HG02884 (cell line): Measurements from ENCODE around the gene ARHGEF7.

ENCODE experiments used
- ATAC-seq: cut with Tn5 transposase; IDR thresholded peaks from one replicate; pipeline ENCODE4 v1.9.1; 2021; ENCODE audit warnings: mild to moderate bottlenecking, moderate library complexity; ENCODE audit not compliant: unreplicated experiment

Gene ARHGEF7

DNA sequence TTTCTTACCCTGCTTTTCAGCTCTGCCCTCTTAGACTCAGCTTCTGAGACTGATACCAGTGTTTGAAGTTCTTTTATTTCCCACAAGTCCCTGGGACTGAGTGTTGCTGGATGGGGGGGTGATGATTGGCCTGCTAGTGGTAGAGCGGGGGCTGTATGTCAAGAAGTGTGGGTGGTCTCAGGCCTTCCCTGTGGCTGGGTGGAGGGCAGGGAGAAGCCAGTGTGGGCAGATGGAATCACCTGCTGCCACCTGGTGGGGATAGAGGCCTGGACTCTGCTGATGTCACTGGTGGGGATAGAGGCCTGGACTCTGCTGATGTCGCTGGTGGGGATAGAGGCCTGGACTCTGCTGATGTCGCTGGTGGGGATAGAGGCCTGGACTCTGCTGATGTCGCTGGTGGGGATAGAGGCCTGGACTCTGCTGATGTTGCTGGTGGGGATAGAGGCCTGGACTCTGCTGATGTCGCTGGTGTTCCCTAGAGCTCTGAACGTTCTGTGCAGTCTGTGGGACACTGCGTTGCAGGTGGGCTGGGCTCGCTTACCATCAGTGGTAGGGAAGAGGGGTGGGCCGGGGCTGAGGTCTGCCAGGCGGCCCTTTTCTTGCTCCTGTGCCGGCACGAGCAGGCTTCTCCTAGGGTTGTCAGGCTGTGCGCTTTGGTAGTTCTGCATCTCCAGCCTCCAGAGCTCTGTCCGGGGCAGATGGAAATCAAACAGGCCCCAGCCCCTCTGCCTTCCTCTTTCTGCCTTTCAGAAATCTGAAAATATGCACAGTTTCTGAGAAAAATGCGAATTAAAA lies 101.3 kb downstream of the ARHGEF7 start:
- ATAC-seq, result no peak

DNA sequence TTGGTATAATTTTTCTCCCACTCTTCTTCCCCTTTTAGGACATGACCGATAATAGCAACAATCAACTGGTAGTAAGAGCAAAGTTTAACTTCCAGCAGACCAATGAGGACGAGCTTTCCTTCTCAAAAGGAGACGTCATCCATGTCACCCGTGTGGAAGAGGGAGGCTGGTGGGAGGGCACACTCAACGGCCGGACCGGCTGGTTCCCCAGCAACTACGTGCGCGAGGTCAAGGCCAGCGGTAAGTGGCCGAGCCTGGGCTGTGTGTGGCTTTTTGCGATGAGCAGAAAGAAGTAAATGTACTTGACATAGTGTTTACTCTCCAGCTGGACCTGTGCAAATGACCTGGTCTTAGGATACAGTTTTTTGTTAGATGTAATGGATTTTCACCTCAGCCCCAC lies 102.5 kb downstream of the ARHGEF7 start:
- no peak for ATAC-seq

DNA sequence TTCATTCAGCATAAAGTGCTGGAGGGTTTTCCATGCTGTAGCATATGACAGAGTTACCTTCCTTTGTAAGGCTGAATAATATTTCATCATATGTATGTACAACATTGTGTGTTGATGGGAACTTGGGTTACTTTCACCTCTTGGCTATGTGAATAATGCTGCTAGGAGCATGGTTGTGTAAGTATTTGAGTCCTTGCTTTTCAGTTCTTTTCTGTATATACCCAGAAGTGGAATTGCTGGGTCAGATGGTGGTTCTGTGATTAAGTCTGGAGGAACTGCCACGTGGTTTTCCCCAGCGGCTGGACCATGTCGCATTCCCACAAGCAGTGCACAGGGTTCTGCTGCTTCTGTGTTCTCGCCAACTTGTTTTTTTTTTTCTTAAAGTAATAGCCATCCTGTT lies 104.2 kb downstream of the ARHGEF7 start:
- ATAC-seq, result no peak

DNA sequence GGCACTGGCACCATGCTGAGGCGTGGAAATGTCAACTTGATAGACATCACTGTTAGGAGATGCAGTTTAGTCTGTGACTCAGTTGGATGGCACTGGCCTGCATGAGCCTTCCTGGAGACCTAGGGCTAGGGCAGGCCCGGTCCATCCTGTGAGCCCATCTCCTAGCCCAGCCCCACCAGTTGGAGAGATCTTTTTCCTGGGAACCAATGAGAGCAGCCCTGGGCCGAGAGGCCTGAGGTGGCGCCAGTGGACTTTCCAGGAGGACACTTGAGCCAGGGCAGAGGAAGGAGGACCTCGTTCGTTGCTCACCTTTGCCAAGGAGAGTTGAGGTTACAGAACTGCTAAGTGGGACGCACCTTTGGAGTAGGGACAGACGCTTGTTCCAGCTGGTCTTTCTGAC lies 104.8 kb downstream of the ARHGEF7 start:
- ATAC-seq, result no peak

DNA sequence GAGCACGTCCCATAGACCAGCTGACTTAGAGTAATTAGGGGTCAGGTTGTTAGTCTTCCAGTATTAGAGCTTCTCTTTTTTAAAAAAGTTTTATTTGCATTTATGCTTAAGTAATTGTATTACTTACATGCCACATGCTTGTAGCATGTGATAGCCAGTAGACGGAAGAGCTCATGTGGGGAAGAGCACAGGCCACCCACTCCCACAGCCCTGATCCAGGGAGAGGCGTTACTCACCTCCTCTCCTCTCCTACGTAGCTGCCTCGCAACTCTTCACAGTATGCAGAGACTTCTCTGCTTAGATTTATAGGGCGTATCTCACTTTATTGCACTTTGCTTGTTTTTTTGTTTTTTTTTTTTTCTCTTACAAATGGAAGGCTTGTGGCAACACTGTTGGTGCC lies 110.1 kb downstream of the ARHGEF7 start:
- ATAC-seq, result no peak

DNA sequence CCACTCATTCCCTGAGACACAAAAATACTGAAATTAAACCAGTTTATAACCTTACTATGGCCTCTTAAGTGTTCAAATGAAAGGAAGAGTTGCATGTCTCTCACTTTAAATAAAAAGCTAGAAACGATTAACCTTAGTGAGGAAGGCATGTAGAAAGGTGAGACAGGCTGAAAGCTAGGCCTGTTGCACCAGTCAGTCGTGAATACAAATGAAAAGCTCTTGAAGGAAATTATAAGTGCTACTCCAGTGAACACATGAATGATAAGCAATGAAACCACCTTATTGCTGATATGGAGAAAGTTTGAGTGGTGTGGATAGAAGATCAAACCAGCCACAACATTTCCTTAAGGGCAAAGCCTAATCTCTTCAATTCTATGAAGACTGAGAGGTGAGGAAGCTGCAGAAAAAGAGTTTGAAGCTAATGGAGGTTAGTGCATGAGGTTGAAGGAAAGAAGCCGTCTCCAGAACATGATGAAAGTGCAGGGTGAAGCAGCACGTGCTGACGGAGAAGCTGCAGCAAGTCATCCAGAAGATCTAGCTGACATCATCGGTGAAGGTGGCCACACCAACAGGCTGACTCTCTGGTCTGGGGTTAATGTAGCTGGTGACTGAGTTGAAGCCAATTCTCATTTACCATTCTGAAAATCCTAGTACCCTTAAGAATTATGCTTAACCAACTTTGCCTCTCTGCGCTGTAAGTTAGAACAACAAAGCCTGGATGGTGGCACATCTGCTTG lies 110.9 kb downstream of the ARHGEF7 start:
- no peak for ATAC-seq

- ATAC-seq, result no peak
These were observed 112.3 kb downstream of the ARHGEF7 start for GRCh38 chr13:111227405-111227804.

GRCh38 chr13:111228262-111229144 lies 113.4 kb downstream of the ARHGEF7 start:
- no peak for ATAC-seq

DNA sequence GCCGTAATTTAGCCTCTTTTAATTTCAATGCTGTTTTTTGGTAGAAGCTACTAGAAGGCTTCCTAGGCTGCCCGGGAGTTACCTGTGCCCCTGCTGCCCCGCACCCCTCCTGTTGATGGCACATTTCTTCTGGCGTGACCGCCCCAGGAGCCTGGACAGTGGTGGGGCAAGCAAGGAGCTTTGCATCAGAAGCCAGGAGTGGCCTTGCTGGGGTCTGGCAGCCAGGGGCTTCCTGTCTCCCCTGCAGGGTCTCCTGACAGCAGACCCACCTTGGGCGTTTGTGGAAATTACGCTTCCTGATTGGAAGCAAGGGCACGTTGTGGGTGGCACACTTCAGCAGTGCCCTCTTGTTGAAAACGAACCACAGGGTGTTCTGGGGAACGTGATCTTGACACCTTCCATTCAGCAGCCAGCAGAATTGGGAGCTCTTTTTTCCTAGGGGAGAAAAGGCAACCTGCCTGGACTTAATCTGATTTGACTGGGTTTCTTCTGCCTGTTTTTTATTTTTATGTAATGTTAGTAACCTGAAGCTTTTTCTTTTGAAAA lies 115.3 kb downstream of the ARHGEF7 start:
- no peak for ATAC-seq

DNA sequence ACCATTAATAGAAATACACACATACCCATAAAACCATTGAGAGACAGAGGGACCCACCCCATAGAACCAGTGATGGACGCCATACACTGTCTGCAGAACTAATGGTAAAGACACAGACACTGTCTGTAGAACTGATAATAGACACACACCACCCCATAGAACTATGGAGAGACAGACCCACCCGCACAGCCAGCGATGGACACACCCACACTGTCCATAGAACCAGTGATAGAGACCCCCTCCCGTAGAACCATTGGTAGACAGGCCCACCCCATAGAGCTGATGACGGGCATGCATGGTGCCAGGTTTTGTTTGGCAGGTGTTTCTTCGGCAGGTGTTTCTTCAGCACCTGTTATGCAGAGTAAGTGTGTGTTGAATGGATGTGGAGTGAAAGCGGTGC lies 117.1 kb downstream of the ARHGEF7 start:
- ATAC-seq, result no peak

DNA sequence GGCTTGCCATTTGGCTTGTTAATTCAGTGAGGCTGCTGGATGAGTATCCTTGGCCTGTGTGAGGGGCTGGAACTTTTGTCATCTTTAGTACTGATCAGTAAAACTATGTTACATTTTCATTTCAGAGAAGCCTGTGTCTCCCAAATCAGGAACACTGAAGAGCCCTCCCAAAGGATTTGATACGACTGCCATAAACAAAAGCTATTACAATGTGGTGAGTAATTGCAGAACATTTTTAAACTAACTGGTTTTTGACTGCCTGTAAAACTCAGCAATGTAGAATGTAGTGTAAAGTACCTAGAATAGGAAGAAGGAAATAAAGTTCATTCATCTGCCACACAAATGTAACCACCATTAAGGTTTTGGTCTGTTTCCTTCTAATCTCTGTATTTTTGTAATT lies 118.0 kb downstream of the ARHGEF7 start:
- ATAC-seq, result no peak

DNA sequence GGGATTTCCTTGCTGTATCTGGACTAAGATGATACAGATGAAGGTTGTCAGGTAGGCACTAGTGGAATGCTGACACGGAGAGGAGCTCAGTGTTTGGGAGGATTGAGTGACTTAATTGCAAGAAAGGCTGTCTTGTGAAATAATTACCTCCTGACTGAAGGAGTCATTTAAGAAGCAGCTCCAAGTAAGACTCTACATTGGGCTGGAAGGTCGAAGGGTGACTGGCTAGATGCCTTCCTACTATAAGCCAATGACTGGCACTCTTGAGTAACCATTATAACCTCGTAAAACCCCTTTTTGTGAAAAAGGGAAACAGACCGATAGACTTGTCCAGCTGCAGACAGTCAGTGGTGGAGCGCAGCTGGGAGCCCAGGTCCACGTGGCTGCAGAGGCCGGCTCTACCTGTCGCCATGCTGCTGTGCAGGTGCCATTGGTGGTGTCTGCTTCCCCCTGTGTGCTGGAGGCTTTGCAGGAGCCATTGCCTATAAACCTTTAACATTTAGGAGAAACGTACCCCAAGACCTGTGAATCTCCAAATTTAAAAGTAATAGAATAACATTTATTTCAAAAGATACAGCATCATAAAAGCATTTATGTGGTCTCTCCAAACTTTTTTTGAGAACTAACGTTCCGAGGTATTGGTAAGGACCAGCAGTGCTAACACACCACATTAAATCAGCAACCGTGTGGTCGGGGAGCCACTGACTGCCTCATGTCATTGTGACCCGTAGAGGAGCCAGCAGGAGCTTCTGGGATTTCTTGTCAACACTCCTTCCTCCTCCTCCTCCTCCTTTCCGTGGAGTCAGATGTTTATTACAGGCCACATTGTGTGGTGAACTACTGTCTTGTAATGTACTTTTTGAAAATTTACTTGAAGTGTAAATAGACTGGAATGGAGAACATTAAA lies 124.9 kb downstream of the ARHGEF7 start:
- no peak for ATAC-seq

DNA sequence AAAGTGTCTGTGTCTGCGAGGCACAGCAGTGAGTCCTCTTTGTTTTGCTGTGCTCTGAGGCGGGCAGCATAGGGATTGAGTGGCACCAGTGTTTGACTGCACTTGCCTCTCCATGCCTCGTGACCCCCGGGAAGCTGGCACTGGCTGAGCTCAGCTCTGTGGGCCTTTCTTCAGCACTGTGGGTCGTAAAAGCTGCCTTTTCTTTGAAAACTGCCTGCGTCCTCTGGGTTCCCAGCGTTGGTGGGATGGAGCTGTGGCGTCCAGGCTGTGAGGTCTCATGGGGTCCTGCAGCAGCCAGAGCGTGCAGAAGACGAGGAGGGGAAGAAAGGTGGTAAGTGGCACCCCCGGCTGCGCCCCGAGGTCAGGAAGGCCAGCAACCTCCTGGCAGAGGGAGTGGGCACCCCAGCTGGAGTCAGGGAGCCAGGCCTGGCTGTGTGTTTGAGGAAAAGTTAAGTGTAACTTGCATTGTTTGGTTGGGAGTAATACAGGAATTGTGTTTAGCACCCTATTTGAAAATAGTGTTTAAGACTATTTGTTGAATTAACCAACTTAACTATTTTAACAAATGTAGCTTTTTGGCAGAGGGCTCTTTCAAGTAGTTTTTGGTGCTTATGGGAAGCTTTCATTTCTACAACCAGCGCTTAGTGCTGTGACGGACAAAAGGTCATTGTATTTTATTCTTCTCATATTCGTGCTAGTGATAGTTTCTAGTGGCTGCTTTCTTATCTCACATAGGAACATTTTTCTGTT lies 126.1 kb downstream of the ARHGEF7 start:
- no peak for ATAC-seq

GRCh38 chr13:111241862-111242261 lies 126.8 kb downstream of the ARHGEF7 start:
- no peak for ATAC-seq

GRCh38 chr13:111242585-111242984 lies 127.5 kb downstream of the ARHGEF7 start:
- ATAC-seq, result no peak

GRCh38 chr13:111243981-111244380 lies 128.9 kb downstream of the ARHGEF7 start:
- no peak for ATAC-seq

DNA sequence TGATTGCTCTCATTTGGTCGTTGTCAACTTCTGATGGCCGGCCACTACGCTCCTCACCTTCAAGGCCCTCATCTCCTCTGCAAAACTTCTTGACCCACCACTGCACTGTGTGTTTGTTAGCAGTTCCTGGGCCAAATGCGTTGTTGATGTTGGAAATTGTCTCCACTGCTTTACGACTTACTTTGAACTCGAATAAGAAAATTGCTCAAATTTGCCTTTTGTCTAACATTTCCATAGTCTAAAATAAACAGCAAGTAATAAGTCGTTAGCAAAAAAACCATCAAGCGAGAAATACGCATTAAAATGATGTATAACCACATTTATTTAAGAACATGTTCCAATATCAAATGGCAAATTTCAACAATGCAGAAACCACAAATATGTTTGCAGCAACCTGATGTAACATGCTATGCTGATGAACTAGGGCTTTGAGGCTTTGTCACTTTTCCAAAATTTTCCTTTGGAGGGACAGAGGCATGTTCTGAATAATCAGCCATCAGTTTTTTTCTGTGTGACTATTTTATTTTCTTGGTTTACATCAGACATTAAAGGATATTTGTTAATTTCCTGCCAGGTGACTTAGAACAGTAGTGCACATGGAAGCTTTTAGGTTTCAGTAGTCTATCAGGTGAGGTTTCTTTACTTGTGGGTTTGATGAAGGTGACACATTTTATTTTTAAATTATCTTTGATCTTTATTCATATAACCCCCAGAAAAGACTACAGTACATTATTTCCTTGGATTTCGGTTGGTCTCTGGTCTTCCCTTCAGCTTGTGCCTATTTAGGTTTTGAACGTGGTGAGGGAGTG lies 130.7 kb downstream of the ARHGEF7 start:
- ATAC-seq, result no peak

DNA sequence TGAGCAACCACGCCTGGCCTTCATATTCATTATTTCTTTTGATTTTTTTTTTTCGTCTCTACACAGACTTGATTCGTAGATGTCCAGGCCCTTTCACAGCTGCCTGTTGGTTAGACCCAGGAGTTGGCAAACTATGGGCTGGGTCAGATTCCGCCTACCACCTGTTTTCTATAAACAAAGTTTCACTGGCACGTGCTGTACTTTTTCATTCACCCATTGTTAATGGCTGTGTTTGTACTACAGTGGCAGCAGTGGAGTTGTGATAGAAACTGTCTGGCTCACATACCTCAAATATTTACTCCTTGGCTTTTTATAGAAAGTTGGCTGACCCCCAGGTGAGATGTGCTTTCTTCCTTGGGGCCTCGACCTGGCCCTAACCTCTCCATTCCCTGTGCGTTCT lies 132.4 kb downstream of the ARHGEF7 start:
- ATAC-seq, result no peak

DNA sequence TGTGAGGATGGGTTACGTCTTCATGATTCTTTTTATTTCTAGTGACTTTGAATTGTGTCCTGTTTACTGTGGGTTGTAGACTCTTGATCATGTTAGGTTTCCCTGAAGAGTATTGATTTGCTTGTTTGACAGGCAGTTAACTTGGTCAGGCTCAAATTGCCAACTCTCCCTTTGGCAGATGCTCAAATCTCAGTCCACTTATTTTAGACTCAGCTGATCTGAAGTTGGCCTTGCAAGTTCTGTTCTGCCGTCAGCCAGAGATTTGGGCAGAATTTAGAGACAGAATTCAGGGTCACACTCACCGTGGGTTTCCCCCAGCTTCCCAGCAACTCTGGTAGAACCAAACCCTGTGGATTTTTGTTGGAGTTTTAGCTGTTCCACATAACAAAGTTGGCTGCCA lies 133.7 kb downstream of the ARHGEF7 start:
- no peak for ATAC-seq
